ENCODE data around the gene CNTRL.

CNTRL gene

GRCh38 chr9:121200356-121200755 lies 125.6 kb downstream of the CNTRL start:
- TF ChIP-seq EZH2 (IDR thresholded peaks at IDR 0.05), result no peak
- no peak for TF ChIP-seq POLR2AphosphoS5 (IDR thresholded peaks at IDR 0.05; ENCODE audit: borderline replicate concordance, low read depth, low read length)
- no peak for TF ChIP-seq FOXP2 (optimal IDR thresholded peaks at IDR 0.05; ENCODE audit: control extremely low read depth, extremely low read length, insufficient read depth)
- no peaks in the 10 kb centered on the region; the same call in 1 of the 2 replicates for H3K36me3 ChIP-seq (ENCODE audit: insufficient read depth, low read length)
- H3K9me3 ChIP-seq (ENCODE audit: low read depth, low read length), result no peaks in the 10 kb centered on the region
- peak overlapping the region; percentile 89 for H3K9ac ChIP-seq (ENCODE audit: insufficient read length)
- no peak overlapping the region for H3K27ac ChIP-seq
- H3K4me3 ChIP-seq, result peak overlapping the region; percentile 77
- no peak for DNase-seq (ENCODE audit: low read depth, low spot score)

GRCh38 chr9:121201045-121201737 lies 126.4 kb downstream of the CNTRL start:
- Histone ChIP-seq H3K9ac (ENCODE audit: insufficient read length) (peak overlapping the region; percentile 89), H3K9me3 (ENCODE audit: low read depth, low read length) (no peaks in the 10 kb centered on the region), H3K4me3 (peak overlapping the region; percentile 77), H3K36me3 (ENCODE audit: insufficient read depth, low read length) (no peaks in the 10 kb centered on the region; the same call in 1 of the 2 replicates), H3K27ac (peak overlapping the region; percentile 69; the same call in 1 of the 2 replicates)
- TF ChIP-seq POLR2AphosphoS5 (IDR thresholded peaks at IDR 0.05; ENCODE audit: borderline replicate concordance, low read depth, low read length), result no peak
- no peak for TF ChIP-seq EZH2 (IDR thresholded peaks at IDR 0.05)
- no peak for TF ChIP-seq FOXP2 (optimal IDR thresholded peaks at IDR 0.05; ENCODE audit: control extremely low read depth, extremely low read length, insufficient read depth)
- DNase-seq (ENCODE audit: low read depth, low spot score), result no peak

- Histone ChIP-seq H3K27ac (peak within 1 kb of the TSS; percentile 69; the same call in 1 of the 2 replicates), H3K9ac (ENCODE audit: insufficient read length) (peak within 1 kb of the TSS; percentile 89), H3K4me3 (peak within 1 kb of the TSS; percentile 77), H3K9me3 (ENCODE audit: low read depth, low read length) (no peaks in the 10 kb centered on the region), H3K36me3 (ENCODE audit: insufficient read depth, low read length) (no peaks in the 10 kb centered on the region; the same call in 1 of the 2 replicates)
- DNase-seq (ENCODE audit: low read depth, low spot score), result peak; percentile 76
- TF ChIP-seq EZH2 (IDR thresholded peaks at IDR 0.05) (no peak), POLR2AphosphoS5 (IDR thresholded peaks at IDR 0.05; ENCODE audit: borderline replicate concordance, low read depth, low read length) (peak; percentile 78; the same call in 1 of the 2 replicates)
These were observed 127.2 kb downstream of the CNTRL start, which contains the start of gene RAB14 for GRCh38 chr9:121201738-121202533. Gene RAB14 (minus strand): TSS chr9:121201869. CDS start chr9:121193412, 8,457 bp downstream.

- H3K36me3 ChIP-seq (ENCODE audit: insufficient read depth, low read length), result no peaks in the 10 kb centered on the region; the same call in 1 of the 2 replicates
- H3K27ac ChIP-seq, result no peak overlapping the region
- no peak for TF ChIP-seq POLR2AphosphoS5 (IDR thresholded peaks at IDR 0.05; ENCODE audit: borderline replicate concordance, low read depth, low read length)
- TF ChIP-seq EZH2 (IDR thresholded peaks at IDR 0.05), result no peak
- TF ChIP-seq FOXP2 (optimal IDR thresholded peaks at IDR 0.05; ENCODE audit: control extremely low read depth, extremely low read length, insufficient read depth), result no peak
- H3K4me3 ChIP-seq, result no peak overlapping the region
- no peaks in the 10 kb centered on the region for H3K9me3 ChIP-seq (ENCODE audit: low read depth, low read length)
- DNase-seq (ENCODE audit: low read depth, low spot score), result no peak
- no peak overlapping the region for H3K9ac ChIP-seq (ENCODE audit: insufficient read length)
These were observed 129.4 kb downstream of the CNTRL start for GRCh38 chr9:121204121-121204520.

GRCh38 chr9:121204611-121205010 lies 129.9 kb downstream of the CNTRL start:
- Histone ChIP-seq H3K9ac (ENCODE audit: insufficient read length) (no peak overlapping the region), H3K36me3 (ENCODE audit: insufficient read depth, low read length) (no peaks in the 10 kb centered on the region; the same call in 1 of the 2 replicates), H3K9me3 (ENCODE audit: low read depth, low read length) (no peaks in the 10 kb centered on the region), H3K4me3 (no peak overlapping the region), H3K27ac (no peak overlapping the region)
- DNase-seq (ENCODE audit: low read depth, low spot score), result no peak
- TF ChIP-seq FOXP2 (optimal IDR thresholded peaks at IDR 0.05; ENCODE audit: control extremely low read depth, extremely low read length, insufficient read depth) (no peak), POLR2AphosphoS5 (IDR thresholded peaks at IDR 0.05; ENCODE audit: borderline replicate concordance, low read depth, low read length) (no peak), EZH2 (IDR thresholded peaks at IDR 0.05) (no peak)

- no peaks in the 10 kb centered on the region for H3K9me3 ChIP-seq (ENCODE audit: low read depth, low read length)
- H3K27ac ChIP-seq, result no peak overlapping the region
- peak overlapping the region; percentile 47 for H3K4me3 ChIP-seq
- no peak overlapping the region for H3K9ac ChIP-seq (ENCODE audit: insufficient read length)
- H3K36me3 ChIP-seq (ENCODE audit: insufficient read depth, low read length), result no peaks in the 10 kb centered on the region
- DNase-seq (ENCODE audit: low read depth, low spot score), result peak; percentile 69
- TF ChIP-seq POLR2AphosphoS5 (IDR thresholded peaks at IDR 0.05; ENCODE audit: borderline replicate concordance, low read depth, low read length), result no peak
- TF ChIP-seq FOXP2 (optimal IDR thresholded peaks at IDR 0.05; ENCODE audit: control extremely low read depth, extremely low read length, insufficient read depth), result peak; percentile 41
These were observed 132.0 kb downstream of the CNTRL start for GRCh38 chr9:121206516-121207370.

- H3K9me3 ChIP-seq (ENCODE audit: low read depth, low read length), result no peaks in the 10 kb centered on the region
- H3K27ac ChIP-seq, result no peak overlapping the region
- TF ChIP-seq EZH2 (IDR thresholded peaks at IDR 0.05) (no peak), POLR2AphosphoS5 (IDR thresholded peaks at IDR 0.05; ENCODE audit: borderline replicate concordance, low read depth, low read length) (no peak), FOXP2 (optimal IDR thresholded peaks at IDR 0.05; ENCODE audit: control extremely low read depth, extremely low read length, insufficient read depth) (no peak)
- no peak for DNase-seq (ENCODE audit: low read depth, low spot score)
- H3K36me3 ChIP-seq (ENCODE audit: insufficient read depth, low read length), result no peaks in the 10 kb centered on the region
- H3K4me3 ChIP-seq, result no peak overlapping the region
- no peak overlapping the region for H3K9ac ChIP-seq (ENCODE audit: insufficient read length)
These were observed 132.7 kb downstream of the CNTRL start for GRCh38 chr9:121207371-121207940.
